GM12864 (cell line): Measurements from ENCODE around the gene CDK5RAP2.

Experiments
- DNase-seq: peaks from one replicate; pipeline ENCODE4 v3.0.0-alpha.2; 2011; ENCODE audit warnings: low read depth
- H3K4me3 ChIP-seq: 2 replicates; pipeline ENCODE4 v1.5.1; 2011; ENCODE audit warnings: mild to moderate bottlenecking, low read depth, low read length, control low read depth
- CTCF ChIP-seq: IDR thresholded peaks from 2 replicates; pipeline ENCODE4 v1.5.1; 2011; ENCODE audit warnings: low read depth, mild to moderate bottlenecking, moderate library complexity, low read length, control low read depth, inconsistent platforms; ENCODE audit errors: missing control alignments

CDK5RAP2 gene

GRCh38 chr9:120362446-120362845 lies 217.5 kb downstream of the CDK5RAP2 start:
- no peak for TF ChIP-seq CTCF
- DNase-seq: no peak
- H3K4me3 ChIP-seq: no peak overlapping the region

GRCh38 chr9:120361551-120361950 lies 218.4 kb downstream of the CDK5RAP2 start:
- H3K4me3 ChIP-seq: no peak overlapping the region
- no peak for DNase-seq
- TF ChIP-seq CTCF: no peak

- no peak for TF ChIP-seq CTCF
- no peak for DNase-seq
- no peak overlapping the region for H3K4me3 ChIP-seq
Measured at GRCh38 chr9:120360510-120360909, 219.5 kb downstream of the CDK5RAP2 start.

GRCh38 chr9:120360046-120360445 lies 219.9 kb downstream of the CDK5RAP2 start:
- no peak for DNase-seq
- no peak for TF ChIP-seq CTCF

GRCh38 chr9:120358877-120359276 lies 221.1 kb downstream of the CDK5RAP2 start:
- H3K4me3 ChIP-seq: no peak overlapping the region
- TF ChIP-seq CTCF: no peak
- no peak for DNase-seq

More at GRCh38 chr9:120360046-120360445, 219.9 kb downstream of the CDK5RAP2 start:
- H3K4me3 ChIP-seq: no peak overlapping the region

GRCh38 chr9:120353506-120353905 lies 226.5 kb downstream of the CDK5RAP2 start:
- DNase-seq: no peak
- no peak overlapping the region for H3K4me3 ChIP-seq
- no peak for TF ChIP-seq CTCF

GRCh38 chr9:120351106-120351505 lies 228.9 kb downstream of the CDK5RAP2 start:
- no peak for TF ChIP-seq CTCF
- no peak for DNase-seq
- H3K4me3 ChIP-seq: no peak overlapping the region
